K562 (cell line): Measurements from ENCODE around the gene APC2. TPM values are rescaled to one million over a fixed set of nuclear protein-coding genes. Genes with fewer than 3 reads are reported as not detected.

Source experiments
- ATAC-seq: fragments of 200-7000 bp; cut with Tn5 transposase; 3 replicates; pipeline ENCODE4 v1.9.1; 2020; ENCODE audit warnings: moderate library complexity
- BruUV-seq: library from RNA; stranded (reverse); fragments of 400-500 nt; replicated peaks from 2 replicates; lab custom pipeline; 2021; lab: Mats Ljungman, UMichigan
- CTCF ChIA-PET: fragments of 300-600 bp; formaldehyde crosslinking; extraction: SDS; loops from one replicate; lab custom pipeline; 2021; ENCODE audit warnings: low intra/inter-chr PET ratio; lab: Yijun Ruan, JAX
- POLR2A ChIA-PET: fragments of 300-600, 350-650 bp; sonication (Branson Sonifier 250); formaldehyde crosslinking; extraction: SDS; loops from one replicate; lab custom pipeline; 2021; ENCODE audit warnings: antibody characterized with exemption, inconsistent platforms; lab: Yijun Ruan, JAX
- DNase-seq, 4 experiments: peaks; one replicate each; pipeline versions ENCODE4 v3.0.0 to v3.0.0-alpha.2; 2011 to 2018; ENCODE audit warnings: low spot score in 3 of 4, mixed read lengths in 3 of 4; ENCODE audit errors: extremely low read depth in 1 of 4
- FAIRE-seq: peaks from 2 replicates; lab custom pipeline; 2011; peaks lifted over from hg19 to GRCh38; lab: Jason Lieb, UNC
- H2AFZ ChIP-seq: 2 replicates; pipeline ENCODE4 v1.6.0; 2011; ENCODE audit warnings: low read depth, low read length, control low read depth, inconsistent platforms
- H3K27ac ChIP-seq: fragments of 200-600 bp; 3 replicates; pipeline ENCODE4 v1.8.0; 2011; ENCODE audit warnings: low read depth, mild to moderate bottlenecking, control low read depth, inconsistent platforms, low read length, moderate library complexity, mixed read lengths; ENCODE audit errors: extremely low read depth
- H3K27me3 ChIP-seq, 2 experiments: fragments of 300-600 bp in 1 of 2; 2 replicates in 1 of 2; 3 replicates in 1 of 2; pipeline versions ENCODE4 v1.6.0 to v1.8.0; 2011; ENCODE audit warnings: inconsistent platforms in 2 of 2, low read length in 2 of 2, mild to moderate bottlenecking in 1 of 2, mixed read lengths in 1 of 2, moderate library complexity in 1 of 2; ENCODE audit not compliant: control insufficient read depth in 2 of 2, insufficient read depth in 2 of 2
- H3K36me3 ChIP-seq: fragments of 300-600 bp; 3 replicates; pipeline ENCODE4 v1.8.0; 2011; ENCODE audit warnings: mild to moderate bottlenecking, low read length, inconsistent platforms; ENCODE audit not compliant: control insufficient read depth, insufficient read depth
- H3K4me1 ChIP-seq, 2 experiments: fragments of 200-600 bp in 1 of 2; replicated peaks in 1 of 2; 2 replicates in 1 of 2; 3 replicates in 1 of 2; pipeline versions ENCODE4 v1.5.1 to v1.8.0; 2011; ENCODE audit warnings: inconsistent platforms in 2 of 2, low read length in 2 of 2, mild to moderate bottlenecking in 1 of 2, mixed read lengths in 1 of 2, moderate library complexity in 1 of 2; ENCODE audit not compliant: control insufficient read depth in 2 of 2, insufficient read depth in 2 of 2
- H3K4me2 ChIP-seq: 2 replicates; pipeline ENCODE4 v1.6.1; 2011; ENCODE audit warnings: low read length, control low read depth, inconsistent platforms, mixed read lengths; ENCODE audit not compliant: insufficient read depth
- H3K4me3 ChIP-seq: fragments of 200-600 bp; sonication (generic), shearing (Covaris generic); 2 replicates; pipeline ENCODE4 v1.5.1; 2016; ENCODE audit warnings: control low read depth, inconsistent platforms
- H3K79me2 ChIP-seq: fragments of 200-600 bp; 3 replicates; pipeline ENCODE4 v1.8.0; 2011; ENCODE audit warnings: low read length, inconsistent platforms; ENCODE audit not compliant: control insufficient read depth, insufficient read depth
- H3K9ac ChIP-seq, 2 experiments: 2 replicates each; pipeline versions ENCODE4 v1.6.0 to v1.6.1; 2011; ENCODE audit warnings: low read depth in 2 of 2, low read length in 2 of 2, control low read depth in 1 of 2, inconsistent platforms in 1 of 2, mild to moderate bottlenecking in 1 of 2, mixed read lengths in 1 of 2; ENCODE audit not compliant: insufficient read depth in 1 of 2
- H3K9me1 ChIP-seq: one replicate; pipeline ENCODE4 v1.6.0; 2011; ENCODE audit warnings: inconsistent platforms, mild to moderate bottlenecking, low read length, moderate library complexity; ENCODE audit not compliant: control insufficient read depth, insufficient read depth
- H3K9me3 ChIP-seq: replicated peaks from 2 replicates; pipeline ENCODE4 v1.5.1; 2011; ENCODE audit warnings: low read depth, low read length, inconsistent platforms; ENCODE audit not compliant: control insufficient read depth, insufficient read depth
- H4K20me1 ChIP-seq: replicated peaks from 2 replicates; pipeline ENCODE4 v1.6.1; 2011; ENCODE audit warnings: low read length, inconsistent platforms, mixed read lengths; ENCODE audit not compliant: control insufficient read depth, insufficient read depth
- MTA3 ChIP-seq: fragments of 450-650 bp; formaldehyde crosslinking; IDR thresholded peaks from 2 replicates; pipeline ENCODE4 v1.6.1; 2017; ENCODE audit warnings: mild to moderate bottlenecking, borderline replicate concordance
- PCBP1 ChIP-seq: fragments of 200-400 bp; formaldehyde crosslinking; IDR thresholded peaks from 2 replicates; pipeline ENCODE4 v1.6.1; 2018; ENCODE audit warnings: mild to moderate bottlenecking, low read depth, low read length; ENCODE audit not compliant: poor library complexity, severe bottlenecking
- SAFB2 ChIP-seq: fragments of 200-400 bp; formaldehyde crosslinking; IDR thresholded peaks from 2 replicates; pipeline ENCODE4 v1.6.1; 2018; ENCODE audit warnings: borderline replicate concordance, low read length, low read depth, moderate library complexity; ENCODE audit not compliant: severe bottlenecking
- TAF1 ChIP-seq: IDR thresholded peaks from 2 replicates; pipeline ENCODE4 v1.6.1; 2011; ENCODE audit warnings: mild to moderate bottlenecking, low read length, moderate library complexity; ENCODE audit not compliant: insufficient read depth, control insufficient read depth, severe bottlenecking; ENCODE audit errors: extremely low read depth
- TGIF2 ChIP-seq: sonication (generic); formaldehyde crosslinking; IDR thresholded peaks from 2 replicates; pipeline ENCODE4 v1.8.1; 2022; ENCODE audit warnings: mild to moderate bottlenecking, missing genetic modification reagents, moderate library complexity
- ZEB2 ChIP-seq: fragments of 450-650 bp; IDR thresholded peaks from 2 replicates; pipeline ENCODE4 v1.6.1; 2016
- ZNF586 ChIP-seq: fragments of 450-650 bp; formaldehyde crosslinking; conservative IDR thresholded peaks from 2 replicates; pipeline ENCODE4 v1.4.0; 2020; ENCODE audit warnings: mild to moderate bottlenecking, moderate library complexity
- WGBS: fragments of 100-300 bp; shearing (Covaris generic); methylation state at CpG from one replicate; pipeline ENCODE4 v1.1.6; 2016; ENCODE audit warnings: low coverage, mixed read lengths; ENCODE audit not compliant: insufficient coverage; ENCODE audit errors: missing lambda C conversion rate; 5-methylcytosine and 5-hydroxymethylcytosine counted together
- in situ Hi-C: fragments of 300-500 bp; cut with MboI; formaldehyde crosslinking; loops from 4 replicates; pipeline ENCODE4 v1.15.0; 2018; ENCODE audit warnings: inconsistent platforms, mixed read lengths
- intact Hi-C: fragments of 100-400 bp; cut with micrococcal nuclease; formaldehyde crosslinking; loops from 2 replicates; pipeline ENCODE4 v1.14.2; 2022
- polyA plus RNA-seq, 8 experiments: library from polyadenylated mRNA; depleted of rRNA in 4 of 8; stranded (reverse) in 5 of 8; unstranded in 3 of 8; fragments of >200 nt; fragmentation: Nextera tagmentation in 2 of 8; fragmentation: Illumina TruSeq in 1 of 8; extraction: Ambion mirVana in 2 of 8; extraction: Trizol in 1 of 8; gene quantifications; 2 replicates each; pipeline versions ENCODE4 v1.2.1 to v1.2.3, GENCODE V29; 2011 to 2014; ENCODE audit warnings: inconsistent platforms in 1 of 8, missing spikeins in 1 of 8
- total RNA-seq, 7 experiments: library from RNA; depleted of rRNA in 6 of 7; stranded (reverse); fragments of >200 nt in 6 of 7; fragmentation: Illumina TruSeq in 2 of 7; extraction: Trizol in 2 of 7; gene quantifications; 2 replicates each; pipeline versions ENCODE4 v1.2.1 to v1.2.3, GENCODE V29; 2011 to 2021; ENCODE audit warnings: low replicate concordance in 1 of 7
- TF ChIP-seq, protein P1 (sequence below), 2 experiments: fragments of 450-650 bp; IDR thresholded peaks; 2 replicates each; pipeline ENCODE4 v1.6.1; 2016

The APC2 gene
- total and polyA plus RNA-seq, 9 of the 15 experiments (the other 6 are each of a cell fraction or from before 2014, with no cell fraction given) = 0.01 to 0.40 (median 0.05) TPM; not detected in 3

DNA sequence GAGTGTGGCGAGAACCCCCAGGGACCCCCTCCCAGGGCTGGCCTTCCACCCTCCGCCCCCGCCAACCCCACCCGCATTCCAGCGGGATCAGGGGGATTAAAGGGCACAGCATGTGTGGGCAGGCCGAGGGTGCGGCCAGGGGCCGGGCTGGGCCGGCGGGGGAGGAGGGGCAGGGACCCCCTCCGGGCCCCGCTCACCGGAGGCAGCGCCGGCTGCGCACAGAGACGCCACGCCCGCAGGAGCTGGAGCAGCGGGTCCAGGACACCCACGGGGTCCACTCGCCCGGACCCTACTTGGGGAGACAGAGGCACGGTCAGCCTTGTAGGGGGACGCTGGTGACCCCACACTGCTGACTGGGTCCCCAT lies 60.5 kb downstream of the APC2 start:
- Histone ChIP-seq H3K4me3 (no peak overlapping the region), H3K27me3 (no peaks in the 10 kb centered on the region), H3K4me2 (no peak overlapping the region), H4K20me1 (no peaks in the 10 kb centered on the region), H2AFZ (no peak overlapping the region), H3K9ac (peak overlapping the region in 1 of 2 experiments; percentile 61; a peak in 1 of 4 replicates), H3K27ac (no peak overlapping the region), H3K79me2 (peaks cover 11% of the 10 kb centered on the region; the same call in 2 of the 3 replicates), H3K36me3 (peaks cover 11% of the 10 kb centered on the region; the same call in 2 of the 3 replicates), H3K4me1 (peaks cover 12 to 70% of the 10 kb centered on the region in 2 experiments), H3K9me3 (no peaks in the 10 kb centered on the region), H3K9me1 (no peaks in the 10 kb centered on the region)
- FAIRE-seq (no peak), ATAC-seq (no peak), DNase-seq (no peak)
- in situ Hi-C loops (no loop called here), intact Hi-C loops (loop anchor here (5.0 kb wide), 1 partner anchor 53 kb away; no protein-coding TSS in a partner anchor)
- 100% methylated on average over 3 of the region's 25 CpGs for WGBS
- CTCF ChIA-PET = no interaction called here
- TF ChIP-seq PCBP1 = no peak
- TF ChIP-seq, protein P1, sequence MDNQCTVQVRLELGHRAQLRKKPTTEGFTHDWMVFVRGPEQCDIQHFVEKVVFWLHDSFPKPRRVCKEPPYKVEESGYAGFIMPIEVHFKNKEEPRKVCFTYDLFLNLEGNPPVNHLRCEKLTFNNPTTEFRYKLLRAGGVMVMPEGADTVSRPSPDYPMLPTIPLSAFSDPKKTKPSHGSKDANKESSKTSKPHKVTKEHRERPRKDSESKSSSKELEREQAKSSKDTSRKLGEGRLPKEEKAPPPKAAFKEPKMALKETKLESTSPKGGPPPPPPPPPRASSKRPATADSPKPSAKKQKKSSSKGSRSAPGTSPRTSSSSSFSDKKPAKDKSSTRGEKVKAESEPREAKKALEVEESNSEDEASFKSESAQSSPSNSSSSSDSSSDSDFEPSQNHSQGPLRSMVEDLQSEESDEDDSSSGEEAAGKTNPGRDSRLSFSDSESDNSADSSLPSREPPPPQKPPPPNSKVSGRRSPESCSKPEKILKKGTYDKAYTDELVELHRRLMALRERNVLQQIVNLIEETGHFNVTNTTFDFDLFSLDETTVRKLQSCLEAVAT (IDR thresholded peaks at IDR 0.05) = no peak
- no peak for TF ChIP-seq MTA3
- TF ChIP-seq ZEB2 = no peak
- TF ChIP-seq SAFB2 = no peak
- TF ChIP-seq ZNF586 (CRISPR knock-in tag) = no peak
- no peak for TF ChIP-seq TAF1
- no peak for TF ChIP-seq TGIF2 (CRISPR knock-in tag)
- no TSS peak for BruUV-seq
- POLR2A ChIA-PET = no interaction called here
